Ammon's horn (tissue), 1 donor: Measurements from ENCODE around the gene CDC42BPB.

ENCODE experiments used
- DNase-seq: peaks from one replicate; pipeline ENCODE4 v3.0.0-alpha.2; 2016; ENCODE audit warnings: low spot score

The CDC42BPB gene

GRCh38 chr14:103016594-103016993 lies 40.8 kb downstream of the CDC42BPB start:
- DNase-seq = no peak

DNA sequence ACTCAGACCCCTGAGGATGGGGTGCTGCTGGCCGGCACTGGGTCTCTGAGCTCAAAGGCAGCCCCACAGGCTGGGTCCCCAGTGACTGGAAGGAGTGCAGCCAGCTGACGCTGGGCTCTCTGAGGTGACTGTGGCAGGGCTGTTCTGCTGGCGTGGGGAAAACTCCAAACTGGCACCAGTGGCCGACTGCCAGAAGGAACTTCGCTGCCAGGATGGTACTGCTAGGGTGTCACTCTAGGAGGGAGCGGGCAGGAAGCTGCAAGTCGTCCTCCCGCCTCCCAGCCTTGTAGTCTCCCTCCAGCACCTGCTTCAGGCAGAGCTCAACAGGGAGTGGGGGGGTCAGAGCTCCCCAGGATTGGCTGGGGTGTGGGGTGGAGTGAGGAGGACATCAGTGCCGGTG lies 41.3 kb downstream of the CDC42BPB start:
- no peak for DNase-seq

DNA sequence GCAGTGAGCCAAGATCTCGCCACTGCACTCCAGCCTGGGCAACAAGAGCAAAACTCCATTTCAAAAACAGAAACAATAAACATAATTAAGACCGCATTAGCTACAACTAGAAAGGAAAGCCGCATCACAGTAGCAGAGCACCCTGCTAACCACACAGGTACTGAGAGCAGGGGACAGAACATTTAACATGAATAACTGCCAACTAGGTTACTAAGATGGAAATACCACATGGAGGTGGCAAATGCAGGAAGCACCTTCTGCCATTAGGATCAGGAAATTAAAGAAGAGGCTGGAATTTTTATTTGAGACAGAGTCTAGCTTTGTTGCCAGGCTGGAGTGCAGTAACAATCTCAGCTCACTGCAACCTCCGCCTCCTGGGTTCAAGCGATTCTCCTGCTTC lies 41.9 kb downstream of the CDC42BPB start:
- no peak for DNase-seq

DNA sequence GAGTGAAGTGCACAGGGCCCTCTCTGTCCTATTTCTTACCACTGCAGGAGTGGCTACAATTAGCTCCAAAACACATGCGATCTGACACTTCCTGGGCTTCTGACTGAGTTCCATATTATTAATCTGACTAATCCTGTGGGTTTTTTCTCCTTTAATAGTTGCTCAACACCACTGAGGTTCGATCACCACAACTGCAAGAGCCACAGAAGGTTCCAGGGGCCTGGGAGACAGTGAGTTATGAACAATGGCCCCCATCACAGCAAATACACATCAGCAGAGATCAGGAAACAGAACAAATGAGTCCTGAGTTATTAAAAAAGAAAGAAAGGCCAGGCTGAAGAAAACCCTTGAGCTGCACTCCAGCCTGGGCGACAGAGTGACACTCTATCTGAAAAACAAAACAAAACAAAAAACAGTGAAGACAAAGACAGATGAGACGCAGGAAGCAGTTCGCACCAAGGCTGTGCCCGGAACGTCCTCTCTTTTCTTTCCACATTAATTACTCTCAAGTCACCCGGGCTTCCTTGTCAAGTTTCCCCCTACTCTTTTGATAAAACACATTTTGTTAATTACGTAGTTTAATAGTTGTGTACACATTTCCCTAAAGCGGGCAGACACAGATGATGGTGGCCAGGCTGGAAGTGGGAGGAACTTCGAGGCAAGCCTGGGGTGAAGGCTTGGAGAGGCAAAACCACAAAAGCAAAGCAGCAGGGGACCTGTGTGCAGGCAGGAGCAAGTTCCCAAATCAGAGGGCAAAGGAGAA lies 42.7 kb downstream of the CDC42BPB start:
- DNase-seq = no peak

GRCh38 chr14:103013028-103013427 lies 44.3 kb downstream of the CDC42BPB start:
- DNase-seq = no peak

GRCh38 chr14:103009559-103009958 lies 47.8 kb downstream of the CDC42BPB start:
- DNase-seq = no peak

DNA sequence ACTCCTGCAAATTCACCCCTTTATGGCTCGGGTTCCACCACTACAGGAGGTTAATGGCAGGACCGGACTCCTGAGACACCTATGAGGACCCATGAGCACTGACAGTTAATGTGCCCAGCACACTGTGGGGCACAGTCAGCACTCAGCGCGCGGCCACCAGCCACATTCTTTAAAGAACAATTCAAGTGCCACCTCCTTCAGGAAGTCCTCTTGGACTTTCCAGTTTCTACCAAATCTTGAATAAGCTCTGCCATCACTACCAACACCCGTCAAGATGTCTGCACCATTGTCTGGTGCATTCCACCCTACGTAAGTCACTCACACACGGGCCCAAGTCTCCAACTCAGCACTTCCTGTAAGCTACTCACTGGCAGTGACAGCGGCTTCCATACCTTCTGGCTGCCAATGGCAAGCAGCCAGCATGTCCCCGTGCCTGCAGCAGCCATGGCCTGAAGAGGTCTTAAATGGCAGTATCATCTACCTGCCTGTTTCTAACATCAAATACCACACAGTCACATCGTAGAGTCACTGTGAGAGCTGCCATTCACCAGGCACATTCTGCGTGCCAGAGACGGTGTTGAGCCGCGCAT lies 48.5 kb downstream of the CDC42BPB start:
- no peak for DNase-seq

DNA sequence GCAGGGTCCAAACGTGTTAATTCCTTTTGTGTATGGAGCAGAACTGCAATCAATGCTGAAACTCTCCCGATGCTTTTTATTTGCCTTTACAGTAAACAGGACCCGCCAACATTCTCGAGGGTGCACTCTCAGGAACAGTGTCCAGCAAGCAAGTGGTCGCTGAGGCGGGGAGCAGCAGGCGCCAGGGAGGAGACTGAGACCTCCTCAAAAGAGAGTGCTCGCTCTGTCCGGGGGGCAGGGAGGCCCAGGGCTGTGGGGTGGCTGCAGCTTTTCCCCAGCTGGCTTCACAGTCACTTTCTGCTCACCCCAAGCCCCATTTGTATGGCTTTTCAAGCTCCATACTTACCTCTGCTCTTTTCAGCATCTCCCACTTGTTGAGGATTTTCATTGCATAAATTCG lies 49.2 kb downstream of the CDC42BPB start:
- DNase-seq = no peak

GRCh38 chr14:103007555-103007954 lies 49.8 kb downstream of the CDC42BPB start:
- peak; percentile 93 for DNase-seq

GRCh38 chr14:103006991-103007520 lies 50.3 kb downstream of the CDC42BPB start:
- no peak for DNase-seq

GRCh38 chr14:103006106-103006505 lies 51.2 kb downstream of the CDC42BPB start:
- no peak for DNase-seq

- no peak for DNase-seq
These were observed 53.5 kb downstream of the CDC42BPB start for GRCh38 chr14:103003850-103004249.

- no peak for DNase-seq
These were observed 54.1 kb downstream of the CDC42BPB start for GRCh38 chr14:103003351-103003615.

GRCh38 chr14:103002578-103003350 lies 54.6 kb downstream of the CDC42BPB start:
- DNase-seq = no peak

DNA sequence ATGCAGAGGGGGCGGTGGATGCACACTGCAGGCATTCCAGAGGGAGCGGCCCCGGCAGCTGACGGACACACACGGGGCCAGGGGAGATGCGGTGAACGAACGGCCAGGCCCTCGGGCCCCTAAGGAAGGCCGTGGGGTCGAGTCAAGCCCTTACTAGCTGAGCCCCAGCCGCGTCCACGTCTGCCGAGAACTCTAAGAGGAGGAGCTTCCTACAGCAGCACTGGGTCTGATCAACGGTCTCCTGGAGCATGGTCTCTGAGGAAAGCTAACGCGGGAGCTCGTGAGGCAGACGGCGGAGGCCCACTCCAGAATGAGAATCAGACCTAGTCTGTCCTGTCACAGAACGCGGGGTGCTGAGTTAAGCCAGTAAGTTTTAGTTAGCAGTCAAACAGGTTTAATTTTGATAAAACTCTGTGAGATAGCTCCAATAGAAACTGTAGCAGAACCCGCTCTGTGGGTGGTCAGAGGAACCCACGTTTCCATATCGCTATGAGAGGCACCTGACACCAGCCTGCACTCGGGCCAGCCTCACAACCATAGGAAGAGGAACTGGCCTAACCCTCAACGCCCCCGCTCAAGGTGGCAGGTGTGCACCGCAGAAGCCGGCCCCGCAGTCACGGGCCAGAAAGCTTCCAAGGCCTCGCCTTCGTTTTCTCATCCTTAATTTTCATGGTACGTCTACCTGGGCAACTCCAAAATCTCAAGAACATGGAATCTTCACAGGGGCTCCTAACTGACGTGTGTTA lies 55.5 kb downstream of the CDC42BPB start:
- DNase-seq = no peak

GRCh38 chr14:103001226-103001625 lies 56.1 kb downstream of the CDC42BPB start:
- DNase-seq = peak; percentile 74

GRCh38 chr14:103000291-103000921 lies 56.9 kb downstream of the CDC42BPB start:
- no peak for DNase-seq

DNA sequence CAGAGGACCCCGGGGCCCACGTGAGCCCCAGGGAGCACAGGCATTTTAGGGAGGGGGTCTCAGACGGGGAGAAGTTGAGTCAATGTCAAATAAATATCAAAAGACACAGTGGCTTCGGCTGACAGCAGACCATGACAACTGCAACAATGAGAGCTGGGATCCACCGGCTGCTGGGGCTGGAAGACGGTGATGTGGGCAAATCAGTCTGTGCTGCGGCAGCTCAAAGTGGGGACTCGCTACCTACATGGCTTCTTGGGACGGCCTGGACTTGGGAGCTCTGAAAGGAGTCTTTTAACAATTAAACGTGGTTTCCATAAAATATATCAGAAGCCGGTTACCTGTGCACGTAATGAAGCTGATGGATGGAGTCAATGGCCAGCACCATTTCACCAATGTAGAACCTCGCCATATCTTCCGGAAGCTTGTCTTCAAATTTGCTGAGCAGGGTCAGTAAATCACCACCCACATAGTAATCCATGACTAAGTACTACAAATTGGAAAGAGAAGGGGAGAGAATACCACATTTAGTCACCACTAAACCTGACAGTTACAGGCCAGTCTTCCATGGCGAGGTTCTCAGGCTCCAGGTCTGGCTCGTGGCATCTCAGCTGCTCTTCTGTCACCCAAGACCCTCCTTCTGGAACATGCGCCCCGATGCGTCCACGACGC lies 58.0 kb downstream of the CDC42BPB start:
- no peak for DNase-seq

DNA sequence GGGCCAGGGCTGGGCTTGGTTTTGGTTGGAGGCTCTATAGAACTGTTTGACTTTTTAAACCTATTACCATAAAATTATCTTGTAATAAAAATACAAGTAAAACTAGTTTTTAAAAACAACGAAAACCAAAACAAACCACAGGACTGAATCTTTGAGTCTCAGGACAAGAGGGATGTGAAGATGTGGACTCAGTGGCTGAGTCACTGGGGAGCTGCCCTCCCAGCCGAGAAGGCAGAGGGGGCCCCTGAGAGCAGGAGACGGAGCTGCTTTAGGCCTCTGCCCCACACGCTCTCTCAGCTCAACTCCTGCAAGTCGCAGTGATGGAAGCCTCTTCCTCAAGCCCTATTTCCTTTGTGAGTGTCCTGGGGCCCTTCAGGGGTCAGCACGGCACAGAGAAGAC lies 59.0 kb downstream of the CDC42BPB start:
- DNase-seq = no peak

DNA sequence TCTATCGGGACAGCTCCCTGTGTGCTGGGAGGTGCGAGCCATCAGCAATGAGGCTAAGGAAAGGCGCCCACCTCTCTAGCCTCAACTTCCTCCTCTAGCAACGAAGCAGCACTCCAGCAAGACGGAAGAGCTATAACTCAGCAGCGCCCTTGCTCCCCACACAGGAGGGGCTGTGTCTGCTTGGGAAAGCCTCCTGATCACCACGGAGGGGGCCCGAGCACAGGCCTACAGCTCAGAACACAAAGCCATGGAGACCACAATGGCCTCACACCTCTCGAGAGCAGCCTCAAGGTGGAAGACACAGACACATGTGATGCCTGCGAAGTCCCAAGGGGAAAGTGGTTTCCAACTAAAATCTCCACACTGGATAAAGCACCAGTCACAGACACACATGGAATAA lies 60.4 kb downstream of the CDC42BPB start:
- DNase-seq = no peak

DNA sequence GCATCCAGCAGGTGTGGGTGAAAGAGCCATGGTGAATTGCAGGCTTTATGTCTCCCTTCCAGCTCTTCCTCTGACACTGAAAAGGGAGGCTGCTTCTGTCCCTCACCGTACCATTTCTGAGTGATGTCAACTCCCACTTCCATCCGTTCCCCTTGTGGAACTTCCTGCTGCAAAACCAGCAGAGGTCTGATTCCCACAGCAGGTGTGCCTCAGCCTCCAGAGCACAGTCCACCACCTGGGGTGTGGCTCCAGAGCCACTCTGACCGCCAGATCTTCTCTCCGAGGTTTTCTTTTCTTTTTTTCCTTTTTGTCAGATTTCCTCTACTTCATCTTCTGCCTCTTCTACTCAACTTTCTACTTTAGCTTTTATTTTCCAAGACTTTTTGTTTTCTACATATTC lies 62.7 kb downstream of the CDC42BPB start:
- no peak for DNase-seq
